Measurements from ENCODE around the gene WEE2.

Gene WEE2

GRCh38 chr7:141691961-141692360 is 16.2 kb upstream of the WEE2 start:
- no peak for DNase-seq

GRCh38 chr7:141693082-141693481 is 15.1 kb upstream of the WEE2 start:
- DNase-seq, result no peak

- no peak for DNase-seq
Measured at GRCh38 chr7:141695803-141696289, 12.3 kb upstream of the WEE2 start.

DNA sequence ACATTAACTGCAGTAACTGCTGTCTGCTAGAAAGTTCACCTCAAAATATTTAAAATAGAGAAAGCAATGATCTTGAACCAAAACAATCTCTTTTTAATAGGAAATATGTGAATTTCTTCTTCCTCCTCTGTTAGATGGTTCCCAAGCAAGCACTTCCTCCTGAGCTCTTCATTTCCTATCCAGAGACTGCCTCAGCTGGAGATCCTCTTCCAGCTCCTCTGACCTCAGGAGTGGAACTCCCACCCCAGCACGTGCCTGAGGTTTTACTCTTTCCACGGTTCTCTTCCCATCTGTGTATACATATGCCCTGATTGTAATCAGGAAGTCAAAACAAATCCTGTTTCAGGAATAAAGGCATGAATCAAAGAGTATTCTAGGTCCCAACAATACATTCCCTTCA is 11.8 kb upstream of the WEE2 start:
- no peak for DNase-seq

- no peak for DNase-seq
Measured at GRCh38 chr7:141697211-141697871, 10.8 kb upstream of the WEE2 start.

GRCh38 chr7:141698247-141699015 is 9.7 kb upstream of the WEE2 start:
- no peak for DNase-seq

- DNase-seq, result no peak
Measured at GRCh38 chr7:141699860-141700259, 8.3 kb upstream of the WEE2 start.

- no peak for DNase-seq
Measured at GRCh38 chr7:141700296-141700847, 7.8 kb upstream of the WEE2 start.

- no peak for DNase-seq
Measured at GRCh38 chr7:141700848-141701371, 7.2 kb upstream of the WEE2 start.

GRCh38 chr7:141701489-141702046 is 6.6 kb upstream of the WEE2 start:
- peak; percentile 65 for DNase-seq

DNA sequence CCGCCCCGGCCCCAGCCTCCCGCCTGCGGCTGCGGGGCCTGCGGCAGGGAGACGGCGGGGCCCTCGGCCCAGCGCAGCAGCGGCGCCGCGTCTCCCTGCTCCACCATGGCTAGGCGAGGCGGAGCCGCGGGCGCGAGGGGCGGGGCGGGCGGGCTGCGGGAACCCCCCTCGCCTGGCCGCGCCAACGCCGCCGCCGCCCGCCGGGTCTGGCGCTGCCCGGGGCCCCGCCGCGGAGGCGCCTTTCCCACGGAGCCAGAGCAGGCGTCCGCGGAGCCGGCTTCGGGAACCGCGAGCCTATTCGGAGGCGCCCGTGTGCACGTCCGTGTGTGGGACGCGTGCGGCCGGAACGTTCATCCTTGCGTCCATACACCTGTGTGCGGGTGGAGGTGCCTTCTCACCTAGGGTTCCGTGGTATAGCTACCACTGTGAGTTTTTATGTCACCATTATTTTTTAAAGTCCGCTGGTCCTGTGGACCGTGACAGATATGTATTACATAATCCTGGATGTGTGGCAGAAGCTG is 6.0 kb upstream of the WEE2 start, which contains the start of gene DENND11:
DENND11 (minus strand) TSS at position 120 of the 521 bp plus-strand sequence; CDS start at position 107, 13 bp downstream.
- DNase-seq, result peak; percentile 63

DNA sequence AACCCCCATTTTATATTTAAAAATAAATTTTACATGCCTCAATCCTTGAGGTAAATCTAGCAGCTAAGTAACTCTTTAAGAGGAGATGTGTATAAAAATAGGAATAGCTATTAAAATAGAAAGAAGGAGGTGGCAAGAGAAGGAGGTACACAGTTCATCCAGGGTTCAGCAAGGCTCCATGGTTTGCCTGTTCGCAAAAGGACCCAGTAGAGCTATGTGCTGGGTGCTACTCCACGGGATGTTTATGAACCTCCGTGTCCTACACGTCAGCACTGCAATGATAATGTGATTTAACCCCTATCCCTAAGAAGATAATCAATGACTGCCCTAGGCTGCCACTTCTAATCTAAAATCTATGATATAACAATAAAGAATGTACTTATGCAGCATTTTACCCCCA is 5.3 kb upstream of the WEE2 start:
- DNase-seq, result no peak

- DNase-seq, result no peak
Measured at GRCh38 chr7:141704112-141704511, 4.0 kb upstream of the WEE2 start.

DNA sequence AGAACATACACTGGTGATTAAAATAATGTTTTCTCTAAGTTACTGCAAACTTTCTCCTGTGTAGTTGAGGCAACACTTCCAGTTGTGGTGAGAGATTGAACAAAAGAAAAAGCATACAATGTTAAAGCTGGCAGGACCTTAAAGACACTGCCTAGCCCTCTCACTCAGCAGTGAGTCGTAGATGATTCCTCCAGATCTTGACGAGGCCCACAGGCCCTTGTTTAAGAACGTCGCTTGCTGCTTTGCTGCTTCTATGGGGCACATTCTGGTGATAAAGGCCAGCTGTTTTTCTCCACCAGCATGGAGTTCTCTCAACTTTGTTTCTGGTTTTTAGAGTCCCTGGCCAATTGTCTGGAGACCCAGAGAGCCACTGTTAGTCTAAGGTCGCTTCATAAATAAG is 3.4 kb upstream of the WEE2 start:
- DNase-seq, result no peak

- DNase-seq, result no peak
Measured at GRCh38 chr7:141706239-141707064, 1.7 kb upstream of the WEE2 start.

DNA sequence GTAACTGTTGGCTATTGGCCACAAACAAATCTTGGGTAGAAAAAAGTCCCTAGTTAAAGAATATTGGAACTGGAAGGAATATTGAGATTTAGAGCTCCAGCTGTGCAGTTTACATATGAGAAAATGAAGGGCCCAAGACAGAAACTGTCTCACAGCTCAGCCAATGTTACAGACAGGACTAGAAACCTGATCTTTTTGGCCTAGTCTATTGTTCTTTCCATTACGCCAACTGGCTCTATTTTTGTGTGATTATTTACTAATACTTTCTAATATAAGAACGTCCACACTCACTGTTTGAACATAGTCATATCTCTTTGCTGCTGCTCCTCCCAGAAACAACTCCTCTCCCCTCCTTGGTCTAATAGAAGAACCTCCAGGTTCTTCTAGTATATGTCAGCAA is 1.2 kb downstream of the WEE2 start:
- no peak for DNase-seq

DNA sequence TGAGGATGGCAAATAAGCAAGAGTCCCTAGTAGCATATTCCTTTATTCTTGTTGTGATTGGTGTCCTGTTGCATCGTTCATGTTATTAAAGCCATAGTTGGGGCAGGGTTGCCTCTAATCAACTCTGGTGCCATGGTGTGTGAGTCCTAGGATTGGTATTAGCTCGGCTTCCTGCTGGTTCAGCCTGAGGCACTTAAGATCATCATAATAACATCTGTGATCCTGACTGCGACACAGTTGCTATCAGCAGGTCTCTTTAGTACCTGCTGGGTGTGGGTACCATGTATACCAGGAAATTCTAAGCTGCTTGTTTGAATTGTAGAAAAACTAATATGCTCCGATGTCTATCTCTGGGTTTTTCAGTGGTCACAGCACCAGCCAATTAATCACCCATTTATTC is 1.6 kb downstream of the WEE2 start:
- DNase-seq, result no peak

GRCh38 chr7:141710301-141710700 is 2.1 kb downstream of the WEE2 start:
- no peak for DNase-seq

DNA sequence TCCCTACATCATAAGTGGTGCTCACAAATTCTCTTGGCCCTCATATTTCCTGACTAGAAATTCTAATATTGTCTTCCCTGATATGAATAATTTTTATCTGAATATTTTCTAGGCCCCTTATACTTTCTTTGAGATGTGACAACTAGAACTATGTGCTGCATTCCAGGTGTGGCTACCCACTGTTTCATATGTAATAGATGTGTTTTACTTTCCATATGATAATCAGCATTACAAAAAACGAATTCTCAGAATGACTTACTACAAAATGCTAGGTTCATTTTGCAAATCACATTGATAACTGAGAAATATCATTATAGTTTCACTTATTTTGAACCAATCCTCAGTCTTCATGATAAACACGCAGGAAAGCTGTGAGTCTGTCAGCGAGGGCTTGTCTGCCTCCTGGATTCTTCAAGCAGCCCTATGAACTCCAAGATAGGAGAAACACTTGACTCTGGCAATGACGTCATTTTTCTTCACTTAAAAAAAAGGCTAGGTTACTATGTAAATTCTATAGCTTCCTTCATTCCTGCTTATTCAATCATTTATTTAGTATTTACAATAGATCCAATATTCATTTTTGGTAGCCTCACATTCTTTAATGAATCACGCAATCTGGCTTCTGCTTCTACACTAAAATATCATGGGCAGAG is 4.6 kb downstream of the WEE2 start:
- no peak for DNase-seq

- DNase-seq, result no peak
Measured at GRCh38 chr7:141713890-141714289, 5.7 kb downstream of the WEE2 start.

- DNase-seq, result no peak
Measured at GRCh38 chr7:141714571-141714970, 6.4 kb downstream of the WEE2 start.

DNA sequence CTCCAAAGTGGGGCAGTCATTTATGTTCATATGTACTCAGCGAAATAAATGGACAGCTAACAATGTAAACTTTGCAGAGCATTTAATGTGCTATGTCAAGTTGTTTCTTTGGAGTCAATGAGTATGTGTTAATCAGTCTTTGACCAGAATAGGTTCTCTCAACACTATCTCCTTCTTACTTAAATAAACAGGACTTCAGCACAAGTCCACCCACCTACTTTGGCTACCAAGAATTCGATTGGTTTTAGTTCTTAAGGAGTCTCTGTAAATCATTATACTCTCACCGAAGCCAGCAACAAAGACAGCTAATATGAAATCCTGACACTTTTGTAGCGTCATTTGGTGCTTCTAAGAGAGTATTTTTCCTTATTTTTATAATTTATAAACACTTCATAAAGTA is 6.9 kb downstream of the WEE2 start:
- DNase-seq, result no peak
